Right lobe of liver (tissue), 6 donors: ENCODE data around the gene ELMO1. TPM values are rescaled to one million over a fixed set of nuclear protein-coding genes. Genes with fewer than 3 reads are reported as not detected.

ENCODE experiments used
- ATAC-seq, 4 donors: fragments of 200-7000 bp; cut with Tn5 transposase; one replicate each; pipeline ENCODE4 v1.9.1; 2020; ENCODE audit warnings: mild to moderate bottlenecking in 4 of 4, moderate library complexity in 4 of 4
- DNase-seq, 3 donors: peaks; one replicate each; pipeline ENCODE4 v3.0.0-alpha.2; 2020
- H3K27ac ChIP-seq, 3 donors: fragments of 200-600 bp; one replicate each; pipeline ENCODE4 v1.8.0; 2022
- H3K27me3 ChIP-seq, 2 donors: fragments of 200-600 bp; one replicate each; pipeline ENCODE4 v1.8.0; 2022
- H3K36me3 ChIP-seq, 4 donors: fragments of 200-600 bp; sonication (generic) in 1 of 4; one replicate each; pipeline versions ENCODE4 v1.5.1 to v1.8.0; 2017 to 2022; ENCODE audit warnings: control low read depth in 1 of 4
- H3K4me1 ChIP-seq, 4 donors: fragments of 200-600 bp; sonication (generic) in 1 of 4; one replicate each; pipeline versions ENCODE4 v1.5.1 to v1.8.0; 2017 to 2022; ENCODE audit warnings: control low read depth in 1 of 4
- H3K4me3 ChIP-seq, 3 donors: fragments of 200-600 bp; one replicate each; pipeline ENCODE4 v1.8.0; 2022
- H3K9me3 ChIP-seq, 4 donors: fragments of 200-600 bp; sonication (generic) in 1 of 4; one replicate each; pipeline versions ENCODE4 v1.5.1 to v1.8.0; 2017 to 2022; ENCODE audit warnings: control low read depth in 1 of 4
- CTCF ChIP-seq, 4 donors: fragments of 200-600 bp in 3 of 4; fragments of 450-650 bp in 1 of 4; IDR thresholded peaks; one replicate each; pipeline versions ENCODE4 v1.5.1 to v1.8.0; 2016 to 2022; ENCODE audit warnings: antibody characterized with exemption in 4 of 4, mild to moderate bottlenecking in 2 of 4
- POLR2A ChIP-seq: fragments of 450-650 bp; IDR thresholded peaks from one replicate; pipeline ENCODE4 v1.6.1; 2017; ENCODE audit warnings: antibody characterized with exemption, mild to moderate bottlenecking
- WGBS: methylation state at CpG from one replicate; pipeline ENCODE4 v1.1.6; 2018; ENCODE audit warnings: low coverage, low lambda C conversion rate; ENCODE audit not compliant: insufficient coverage; ENCODE audit errors: missing lambda C conversion rate; 5-methylcytosine and 5-hydroxymethylcytosine counted together
- intact Hi-C, 2 donors: fragments of 100-400 bp; cut with DNase I; formaldehyde crosslinking; loops; one replicate each; pipeline versions ENCODE4 v1.11.2 to v1.14.1; 2022
- total RNA-seq, 6 experiments: library from RNA; depleted of rRNA in 2 of 6; stranded (reverse); fragments of >200 nt in 2 of 6; fragmentation: NEBNext Ultra II Directional in 3 of 6; extraction: Animal tissue kit (Norgen Biotek cat#: 25700) in 3 of 6; gene quantifications; one replicate each; pipeline versions ENCODE4 v1.1.0 to v1.2.4, GENCODE V29; 2016 to 2023
- donor health status: DM: no; HTN: yes; CAD: no.
- donor health status: DM: no; HTN: no; CAD: no.
- donor health status: DM: no; HTN: no; CAD: no.
- donor health status: DM: no; HTN: yes; CAD: no.
- donor health status: DM: no; HTN: yes; CAD: no.

The ELMO1 gene
- total RNA-seq, 6 experiments from 2014 or later, result 18.4 to 55.4 (median 25.1) TPM

DNA sequence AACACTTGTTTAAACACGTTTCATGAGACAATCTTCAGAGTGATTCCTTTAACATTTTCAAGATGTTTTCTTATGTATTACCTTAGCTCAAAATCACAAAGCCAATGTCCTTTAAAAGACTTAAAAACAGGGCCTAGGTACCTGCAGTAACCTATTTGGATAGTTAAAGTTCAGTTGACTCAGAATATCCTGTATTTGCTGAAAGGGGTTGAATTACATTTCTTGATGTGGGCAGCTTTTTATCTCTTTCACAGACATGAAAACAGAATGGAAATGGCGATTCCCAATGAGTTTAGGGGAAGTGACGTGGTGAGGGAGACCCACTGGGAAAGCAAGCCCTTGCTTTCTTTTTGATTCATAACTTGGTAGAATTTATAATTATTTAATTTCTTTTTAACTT, 400.0 kb downstream of the ELMO1 start:
- intact Hi-C loops, result no loop called here
- 93% methylated on average over 3 of the region's 3 CpGs for WGBS
- H3K9me3 ChIP-seq, result no peaks in the 10 kb centered on the region
- H3K4me1 ChIP-seq, result no peaks in the 10 kb centered on the region
- no peaks in the 10 kb centered on the region for H3K27me3 ChIP-seq
- H3K27ac ChIP-seq, result no peak overlapping the region
- ATAC-seq (no peak), DNase-seq (no peak)
- H3K36me3 ChIP-seq, result no peaks in the 10 kb centered on the region
- TF ChIP-seq POLR2A (no peak), CTCF (IDR thresholded peaks at IDR 0.05) (no peak)
- H3K4me3 ChIP-seq, result no peak overlapping the region

DNA sequence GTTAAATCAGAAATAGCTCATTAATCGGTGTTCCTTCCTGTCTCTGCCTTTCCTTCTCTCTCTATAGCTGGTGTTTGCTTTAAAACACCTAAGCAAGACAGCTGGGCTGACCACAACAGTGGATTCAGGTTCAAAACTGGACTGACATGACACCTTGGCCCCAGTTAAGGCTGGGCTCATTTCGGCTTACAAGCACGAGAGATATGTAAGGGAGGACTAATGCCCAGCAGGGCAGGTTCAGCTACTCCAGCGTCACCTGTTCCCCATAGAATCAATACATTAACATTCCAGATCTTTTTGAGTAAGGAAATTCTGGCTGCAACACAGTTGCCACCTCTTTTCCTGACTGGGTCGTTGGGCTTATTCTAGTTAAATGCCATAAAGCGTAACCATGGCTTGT, 401.4 kb downstream of the ELMO1 start:
- Histone ChIP-seq H3K27ac (no peak overlapping the region), H3K27me3 (no peaks in the 10 kb centered on the region), H3K9me3 (no peaks in the 10 kb centered on the region), H3K36me3 (no peaks in the 10 kb centered on the region), H3K4me3 (no peak overlapping the region), H3K4me1 (no peaks in the 10 kb centered on the region)
- DNase-seq (no peak), ATAC-seq (no peak)
- TF ChIP-seq POLR2A, result no peak
- TF ChIP-seq CTCF (IDR thresholded peaks at IDR 0.05), result no peak
- WGBS, result 89% methylated on average over 4 of the region's 6 CpGs
- intact Hi-C loops, result no loop called here

DNA sequence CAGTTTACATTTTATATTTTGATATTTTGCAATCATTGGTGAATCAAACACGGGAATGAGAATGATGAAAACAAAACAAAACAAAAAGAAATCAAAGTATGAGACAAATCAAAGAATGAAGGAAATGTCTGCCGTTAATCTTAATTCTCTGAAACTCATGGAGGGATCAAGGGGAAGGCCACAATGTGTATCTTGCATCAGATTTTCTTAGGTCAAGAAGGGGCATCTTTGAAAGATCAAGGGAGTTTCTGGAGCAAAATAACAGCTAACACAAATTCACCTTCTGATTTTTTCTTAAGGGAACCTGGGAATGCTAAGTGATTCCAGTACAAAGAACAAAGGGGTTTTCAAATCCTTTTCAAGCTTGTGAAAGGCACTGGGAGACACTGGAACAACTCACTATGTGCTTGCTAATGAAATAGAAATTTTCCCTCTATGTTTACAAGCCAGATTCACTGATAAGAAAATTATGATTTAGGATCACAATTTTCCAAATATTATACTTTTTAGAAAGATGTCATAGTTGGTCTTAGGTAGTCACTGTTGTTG, 402.1 kb downstream of the ELMO1 start:
- H3K27ac ChIP-seq, result no peak overlapping the region
- no peak for ATAC-seq
- WGBS, result 49% methylated on average over 2 of the region's 2 CpGs

GRCh38 chr7:37045681-37046179, 402.9 kb downstream of the ELMO1 start:
- H3K27ac ChIP-seq, result no peak overlapping the region
- H3K27me3 ChIP-seq, result no peaks in the 10 kb centered on the region
- no peaks in the 10 kb centered on the region for H3K36me3 ChIP-seq
- no peaks in the 10 kb centered on the region for H3K4me1 ChIP-seq
- ATAC-seq, result no peak
- intact Hi-C loops, result no loop called here
- no peak overlapping the region for H3K4me3 ChIP-seq
- H3K9me3 ChIP-seq, result no peaks in the 10 kb centered on the region
- no peak for DNase-seq
- TF ChIP-seq CTCF (IDR thresholded peaks at IDR 0.05) (no peak), POLR2A (no peak)
- 62% methylated on average over 2 of the region's 2 CpGs for WGBS

More for the DNA sequence above, 402.1 kb downstream of the ELMO1 start:
- intact Hi-C loops, result no loop called here
- H3K4me1 ChIP-seq, result no peaks in the 10 kb centered on the region
- DNase-seq, result no peak
- no peak overlapping the region for H3K4me3 ChIP-seq
- H3K9me3 ChIP-seq, result no peaks in the 10 kb centered on the region
- no peaks in the 10 kb centered on the region for H3K27me3 ChIP-seq
- TF ChIP-seq CTCF (IDR thresholded peaks at IDR 0.05) (no peak), POLR2A (no peak)
- no peaks in the 10 kb centered on the region for H3K36me3 ChIP-seq

DNA sequence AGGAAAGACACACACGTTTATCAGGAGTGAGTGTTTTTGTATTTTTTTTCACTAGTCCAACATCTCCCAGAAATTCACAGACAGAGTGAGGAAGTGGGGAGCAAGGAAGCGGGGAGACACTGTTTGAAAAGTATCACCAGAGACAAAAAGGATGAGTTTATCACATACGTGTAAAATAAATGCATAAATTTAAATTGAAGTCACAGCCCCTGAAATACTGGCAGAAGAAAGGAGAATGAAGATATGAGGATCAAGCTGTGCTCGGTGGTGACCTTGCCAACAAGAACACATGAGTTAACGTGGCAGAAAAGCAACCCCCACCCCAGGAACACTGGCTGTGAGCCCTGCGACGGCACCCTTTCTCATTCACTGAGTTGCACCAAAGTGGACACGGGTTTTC, 407.2 kb downstream of the ELMO1 start:
- Histone ChIP-seq H3K9me3 (no peaks in the 10 kb centered on the region), H3K27ac (no peak overlapping the region), H3K4me1 (no peaks in the 10 kb centered on the region), H3K4me3 (no peak overlapping the region), H3K36me3 (no peaks in the 10 kb centered on the region), H3K27me3 (no peaks in the 10 kb centered on the region)
- intact Hi-C loops, result no loop called here
- ATAC-seq (no peak), DNase-seq (no peak)
- TF ChIP-seq POLR2A (no peak), CTCF (IDR thresholded peaks at IDR 0.05) (no peak)
- 91% methylated on average over 8 of the region's 8 CpGs for WGBS
